Lung microvascular endothelial cell (primary cell): ENCODE data around the gene RALGPS2. TPM values are rescaled to one million over a fixed set of nuclear protein-coding genes. Genes with fewer than 3 reads are reported as not detected.

Source experiments
- DNase-seq, 2 donors: peaks; one replicate each; pipeline versions ENCODE4 v3.0.0 to v3.0.0-alpha.2; 2010; ENCODE audit warnings: low read depth in 2 of 2
- total RNA-seq: library from RNA; depleted of rRNA; stranded (reverse); fragments of >200 nt; gene quantifications from 2 replicates; pipeline ENCODE4 v1.2.1, GENCODE V29; 2014

The RALGPS2 gene
- total RNA-seq, 1 donor from 2014 or later = 19.4 TPM

- no peak for DNase-seq
Observed at GRCh38 chr1:178918308-178918707, 193.3 kb downstream of the RALGPS2 start.

GRCh38 chr1:178918955-178919354 lies 193.9 kb downstream of the RALGPS2 start:
- DNase-seq = no peak

- no peak for DNase-seq
Observed at GRCh38 chr1:178919581-178919980, 194.5 kb downstream of the RALGPS2 start.

DNA sequence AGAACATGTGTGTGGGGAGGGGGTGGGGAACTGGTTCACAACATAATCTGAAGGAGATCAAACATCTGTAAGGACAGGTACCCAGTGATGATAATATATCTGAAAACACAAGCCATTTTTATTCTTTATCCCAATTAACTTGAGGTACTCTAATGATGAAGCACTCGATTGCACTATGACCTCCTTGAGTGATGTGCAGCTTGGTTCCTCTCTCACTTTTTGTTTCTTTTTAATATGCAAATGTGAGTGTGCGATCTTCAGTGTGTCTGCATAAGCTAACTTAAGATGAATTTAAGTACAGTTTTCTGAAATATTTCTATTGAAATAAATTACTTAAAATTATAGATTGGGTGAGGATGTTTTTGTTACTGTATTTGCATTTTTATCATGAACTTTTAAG lies 196.5 kb downstream of the RALGPS2 start:
- no peak for DNase-seq

- no peak for DNase-seq
Observed at GRCh38 chr1:178923512-178923911, 198.5 kb downstream of the RALGPS2 start.

GRCh38 chr1:178926046-178926445 lies 201.0 kb downstream of the RALGPS2 start:
- DNase-seq = no peak

- DNase-seq = no peak
Observed at GRCh38 chr1:178927003-178927402, 202.0 kb downstream of the RALGPS2 start.

GRCh38 chr1:178928041-178928440 lies 203.0 kb downstream of the RALGPS2 start:
- DNase-seq = no peak

DNA sequence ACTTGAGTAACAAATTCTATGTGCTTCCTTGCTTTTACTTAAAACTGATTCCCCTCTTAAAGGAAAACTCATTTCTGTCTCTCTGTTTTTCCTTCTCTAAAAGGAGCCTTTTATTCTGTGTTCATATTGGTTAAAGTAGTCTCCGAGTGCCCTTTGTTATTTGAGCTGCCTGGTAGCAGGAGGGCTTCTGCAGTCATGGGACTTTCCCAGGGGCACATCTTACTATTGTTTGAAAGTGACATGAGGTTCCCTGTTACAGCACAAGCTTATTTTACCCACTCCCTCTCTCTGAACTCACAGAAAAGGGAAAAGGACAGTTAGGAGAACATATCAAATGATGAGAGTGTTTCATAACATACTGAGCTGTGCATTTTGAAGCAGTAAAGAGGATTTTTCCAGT lies 203.9 kb downstream of the RALGPS2 start:
- peak; percentile 32 to 64 for DNase-seq

DNA sequence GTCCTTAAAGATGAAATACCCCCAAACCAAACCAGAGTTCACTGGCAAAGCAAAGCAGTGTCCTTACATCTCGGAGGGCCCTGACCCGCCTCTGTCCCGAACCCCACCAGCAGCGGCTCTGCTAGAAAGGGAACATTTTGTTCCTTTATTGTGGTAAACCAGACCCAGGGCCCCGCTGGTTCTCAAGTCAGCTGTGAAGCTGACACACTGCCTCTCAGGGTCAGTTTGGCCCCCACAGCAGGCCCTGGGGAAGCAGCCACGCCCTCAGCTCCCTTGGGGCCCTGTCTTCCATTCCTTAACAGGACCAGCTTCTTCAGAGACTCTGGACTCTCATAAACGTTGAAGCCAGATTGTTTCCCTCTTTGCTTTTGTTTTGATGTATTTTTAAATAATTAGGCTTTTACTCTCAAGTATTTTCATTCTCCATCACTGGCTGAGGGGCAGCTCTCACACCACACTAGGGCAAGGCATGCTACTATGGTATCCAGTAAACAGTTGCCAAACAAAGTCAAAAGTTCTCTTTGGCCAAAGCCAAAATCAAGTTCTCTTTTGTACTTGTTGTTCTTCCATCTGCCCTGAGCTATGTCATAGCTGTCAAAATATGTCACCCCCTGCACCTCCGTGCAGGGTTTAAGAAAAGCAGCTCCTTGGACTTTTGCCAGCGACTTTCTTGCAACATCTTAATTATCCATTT lies 207.0 kb downstream of the RALGPS2 start:
- DNase-seq = peak in 1 of 2 donors; percentile 17

- no peak for DNase-seq
Observed at GRCh38 chr1:178932552-178932906, 207.5 kb downstream of the RALGPS2 start.

- DNase-seq = no peak
Observed at GRCh38 chr1:178933105-178933561, 208.1 kb downstream of the RALGPS2 start.

DNA sequence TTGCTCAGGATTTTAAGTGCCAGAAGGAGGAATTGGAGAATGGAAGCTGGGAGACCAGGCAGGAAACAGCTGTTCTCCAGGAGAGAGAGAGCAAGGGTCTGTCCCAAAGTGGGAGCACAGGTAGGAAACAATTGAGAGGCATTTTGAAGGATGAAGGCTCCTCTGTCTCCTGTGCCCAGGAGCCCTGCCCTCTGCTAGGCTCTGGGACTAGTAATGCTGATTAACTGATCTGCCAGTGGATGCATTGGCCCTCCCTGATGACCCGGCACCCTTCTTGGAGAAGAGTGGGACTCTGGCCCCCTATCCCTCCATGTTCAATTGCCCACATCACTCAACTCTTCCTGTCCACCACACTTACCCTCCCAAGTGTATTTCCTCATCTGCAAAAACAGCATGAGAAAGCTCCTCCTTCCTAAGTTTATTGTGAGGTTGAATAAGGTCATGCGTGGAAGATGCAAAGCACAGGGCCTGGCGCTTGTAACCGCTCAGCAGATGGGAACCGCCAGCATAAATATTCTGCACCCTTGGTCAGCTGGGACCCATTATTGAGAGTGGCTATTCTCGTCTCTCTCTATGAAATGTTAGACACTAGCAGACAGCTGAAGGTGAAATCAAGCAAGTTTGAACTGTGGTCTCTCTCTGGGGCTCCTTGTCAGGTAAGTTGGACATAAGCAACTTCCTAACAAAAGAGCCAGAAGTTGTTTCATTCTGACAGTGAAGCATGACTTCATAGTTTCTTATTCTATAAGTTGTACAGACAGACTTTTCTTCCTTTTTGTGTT lies 208.9 kb downstream of the RALGPS2 start:
- DNase-seq = no peak

DNA sequence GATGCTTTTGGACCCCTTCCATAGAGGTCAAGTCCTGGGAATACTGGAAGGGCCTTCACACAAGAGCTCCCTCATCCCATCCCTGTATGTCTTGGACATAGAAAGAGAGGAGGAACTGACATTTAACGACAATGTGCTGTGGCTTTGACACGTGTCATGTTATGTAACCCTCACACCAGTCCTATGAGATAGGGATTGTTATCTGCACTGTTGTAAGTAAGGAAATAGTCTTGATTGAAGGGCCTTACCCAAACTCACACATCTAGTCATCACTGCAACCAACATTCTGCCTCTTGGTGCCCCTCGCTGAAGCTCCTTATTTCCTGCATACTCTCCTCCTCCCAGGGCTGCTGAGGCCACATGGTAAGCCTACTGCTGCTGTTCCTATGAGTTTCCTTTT lies 209.5 kb downstream of the RALGPS2 start:
- no peak for DNase-seq

- DNase-seq = no peak
Observed at GRCh38 chr1:178935610-178936009, 210.6 kb downstream of the RALGPS2 start.

- DNase-seq = no peak
Observed at GRCh38 chr1:178937695-178938094, 212.7 kb downstream of the RALGPS2 start.

DNA sequence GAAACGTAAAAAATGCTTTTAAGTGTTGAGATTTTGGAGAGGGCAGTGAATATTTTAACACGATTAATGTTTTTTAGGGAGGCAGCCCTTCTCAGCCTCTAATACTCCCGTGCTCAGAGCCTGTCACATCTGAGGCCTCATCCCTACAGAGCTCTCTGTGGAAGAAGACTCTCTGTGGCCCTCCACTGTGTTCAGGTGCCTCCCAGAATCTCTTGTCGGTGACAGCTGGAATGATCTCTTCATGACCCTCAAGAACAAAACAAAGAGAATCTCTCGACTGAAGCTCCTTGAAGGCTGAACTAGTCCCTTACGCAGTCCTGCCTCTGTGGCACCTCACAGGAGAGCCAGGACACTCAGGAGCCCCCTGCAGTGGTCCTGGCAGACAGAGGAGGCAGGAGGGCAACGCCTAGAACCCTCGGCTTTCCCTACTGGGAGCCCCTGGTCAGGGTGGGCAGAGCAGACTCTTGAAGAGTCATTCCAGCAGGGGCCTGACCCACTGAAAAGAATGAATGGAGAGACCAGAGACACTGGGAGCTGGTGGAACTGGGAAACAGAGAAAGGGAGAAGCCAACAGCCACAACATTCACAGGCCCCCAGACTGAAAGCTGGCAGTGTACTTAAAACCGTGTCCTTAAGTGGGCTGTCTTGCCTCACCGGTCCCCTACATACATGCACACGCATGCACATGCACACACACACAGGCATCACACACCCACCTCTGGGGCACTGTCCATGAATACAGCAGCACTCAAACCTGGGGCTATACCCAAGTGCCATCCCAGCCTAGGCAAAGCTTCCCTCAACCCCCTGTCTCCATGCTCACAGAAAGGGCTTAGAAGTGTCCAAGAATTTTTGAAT lies 213.3 kb downstream of the RALGPS2 start:
- no peak for DNase-seq

DNA sequence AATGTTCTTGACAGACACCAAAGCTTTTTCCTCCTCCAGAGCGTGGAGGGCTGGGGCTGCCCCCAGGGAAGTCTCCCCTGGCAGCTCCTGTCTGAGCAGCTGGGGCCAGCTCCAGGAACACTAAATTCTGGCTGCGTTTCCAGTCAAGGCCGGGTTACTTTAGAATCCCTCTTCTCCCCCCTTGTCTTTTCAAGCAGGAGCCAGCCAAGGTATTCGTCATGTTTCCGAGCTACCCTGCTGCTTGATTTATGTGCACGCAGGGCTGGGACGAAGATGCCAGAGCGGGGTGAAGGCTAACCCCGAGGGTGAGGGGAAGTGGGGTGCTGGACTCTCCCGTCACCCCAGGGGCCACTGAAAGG lies 213.9 kb downstream of the RALGPS2 start:
- peak in 1 of 2 donors; percentile 26 for DNase-seq

GRCh38 chr1:178939338-178940067 lies 214.5 kb downstream of the RALGPS2 start:
- DNase-seq = no peak

DNA sequence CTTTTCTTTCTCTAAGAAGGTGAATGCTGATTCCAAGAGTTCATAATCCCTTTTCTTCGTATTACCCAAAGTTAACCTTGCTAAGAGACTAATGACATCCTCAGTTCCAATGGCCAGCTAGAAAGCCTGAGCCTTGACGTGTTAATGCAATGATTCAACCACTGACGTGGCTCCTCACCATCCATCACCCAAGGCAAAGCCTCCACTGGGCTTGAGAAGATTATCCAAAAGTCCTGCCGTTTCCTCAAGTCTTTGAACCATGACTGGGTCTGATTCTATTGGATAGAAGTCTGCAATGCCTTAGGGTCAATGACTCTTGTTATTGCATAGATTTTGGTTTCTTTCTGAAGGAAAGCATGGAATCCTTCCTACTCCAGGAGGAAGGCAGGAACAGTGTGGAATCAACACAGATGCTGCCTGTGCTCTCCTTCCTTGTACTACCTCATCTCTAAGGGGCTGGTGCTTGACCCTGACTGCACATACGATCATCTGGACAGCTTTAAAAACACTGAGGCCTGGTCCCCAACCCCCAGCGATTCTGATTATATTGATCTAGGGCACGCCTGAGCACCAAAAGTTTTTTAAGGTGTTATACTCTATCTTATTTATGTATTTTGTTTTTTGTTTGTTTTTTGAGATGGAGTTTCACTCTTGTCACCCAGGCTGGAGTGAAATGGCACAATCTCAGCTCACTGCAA lies 215.2 kb downstream of the RALGPS2 start:
- DNase-seq = no peak

GRCh38 chr1:178941261-178941689 lies 216.2 kb downstream of the RALGPS2 start:
- no peak for DNase-seq
